SK-N-SH (cell line): ENCODE measurements around the gene C1D. TPM values are rescaled to one million over a fixed set of nuclear protein-coding genes. Genes with fewer than 3 reads are reported as not detected.

Source experiments
- CTCF ChIA-PET: fragments of 300-600, 350-600 bp; formaldehyde crosslinking; extraction: SDS; loops from one replicate; lab custom pipeline; 2021; lab: Yijun Ruan, JAX
- POLR2A ChIA-PET: fragments of 350-600 bp; sonication (Branson Sonifier 250); formaldehyde crosslinking; extraction: SDS; loops from one replicate; lab custom pipeline; 2020; ENCODE audit warnings: antibody characterized with exemption, inconsistent platforms; lab: Yijun Ruan, JAX
- DNase-seq: peaks from one replicate; pipeline ENCODE4 v3.0.0; 2012
- H2AFZ ChIP-seq: fragments of 200-600 bp; sonication (generic); 2 replicates; pipeline ENCODE4 v1.8.1; 2016; ENCODE audit warnings: antibody characterized with exemption, mild to moderate bottlenecking, low read depth
- H3F3A ChIP-seq: fragments of 200-600 bp; sonication (generic); replicated peaks from 2 replicates; pipeline ENCODE3; 2016; ENCODE audit warnings: antibody characterized with exemption, mild to moderate bottlenecking; ENCODE audit not compliant: insufficient read depth
- H3K27ac ChIP-seq, 2 experiments: fragments of 200-500 bp in 1 of 2; fragments of 200-600 bp in 1 of 2; sonication (Bioruptor generic) in 1 of 2; sonication (generic), shearing (Covaris generic) in 1 of 2; 2 replicates each; pipeline versions ENCODE4 v1.5.1 to v1.6.1; 2014 to 2016; ENCODE audit warnings: low read depth in 2 of 2, inconsistent platforms in 1 of 2, low read length in 1 of 2, mild to moderate bottlenecking in 1 of 2, mixed read lengths in 1 of 2
- H3K27me3 ChIP-seq: fragments of 200-600 bp; sonication (generic), shearing (Covaris generic); 2 replicates; pipeline ENCODE4 v1.6.1; 2016; ENCODE audit warnings: mixed run types; ENCODE audit not compliant: insufficient read depth
- H3K36me3 ChIP-seq, 2 experiments: fragments of 200-500 bp in 1 of 2; fragments of 200-600 bp in 1 of 2; sonication (Bioruptor generic) in 1 of 2; sonication (generic) in 1 of 2; replicated peaks in 1 of 2; 2 replicates each; pipeline versions ENCODE3 to v1.5.1; 2014 to 2016; ENCODE audit warnings: low read length in 1 of 2, mild to moderate bottlenecking in 1 of 2; ENCODE audit not compliant: insufficient read depth in 2 of 2, control insufficient read depth in 1 of 2
- H3K4me1 ChIP-seq, 2 experiments: fragments of 200-500 bp in 1 of 2; fragments of 200-600 bp in 1 of 2; sonication (Bioruptor generic) in 1 of 2; sonication (generic), shearing (Covaris generic) in 1 of 2; 2 replicates each; pipeline versions ENCODE4 v1.5.1 to v1.6.1; 2014 to 2016; ENCODE audit warnings: low read depth in 1 of 2, low read length in 1 of 2, mixed run types in 1 of 2; ENCODE audit not compliant: insufficient read depth in 2 of 2, control insufficient read depth in 1 of 2
- H3K4me2 ChIP-seq: fragments of 200-600 bp; sonication (generic), shearing (Covaris generic); 2 replicates; pipeline ENCODE4 v1.6.1; 2017; ENCODE audit warnings: mixed run types
- H3K4me3 ChIP-seq, 2 experiments: fragments of 200-500 bp in 1 of 2; fragments of 200-600 bp in 1 of 2; sonication (Bioruptor generic) in 1 of 2; sonication (generic), shearing (Covaris generic) in 1 of 2; 2 replicates each; pipeline versions ENCODE4 v1.5.1 to v1.8.1; 2014 to 2016; ENCODE audit warnings: low read depth in 2 of 2, inconsistent platforms in 1 of 2, low read length in 1 of 2, mild to moderate bottlenecking in 1 of 2, mixed read lengths in 1 of 2, moderate library complexity in 1 of 2
- H3K79me2 ChIP-seq: fragments of 200-600 bp; sonication (generic); 2 replicates; pipeline ENCODE4 v1.8.1; 2017; ENCODE audit warnings: mild to moderate bottlenecking; ENCODE audit not compliant: insufficient read depth
- H3K9ac ChIP-seq: fragments of 200-600 bp; sonication (generic); 2 replicates; pipeline ENCODE4 v1.6.1; 2017; ENCODE audit warnings: mixed run types
- H3K9me2 ChIP-seq: fragments of 200-600 bp; sonication (generic); 2 replicates; pipeline ENCODE4 v1.6.1; 2017; ENCODE audit warnings: mixed run types
- H3K9me3 ChIP-seq: fragments of 200-600 bp; sonication (generic); 2 replicates; pipeline ENCODE4 v1.6.1; 2017; ENCODE audit warnings: mixed run types, mild to moderate bottlenecking, moderate library complexity
- H4K20me1 ChIP-seq: fragments of 200-600 bp; sonication (generic); 2 replicates; pipeline ENCODE4 v1.6.1; 2017; ENCODE audit warnings: mild to moderate bottlenecking, mixed run types; ENCODE audit not compliant: insufficient read depth
- CHD2 ChIP-seq: fragments of 150-350 bp; IDR thresholded peaks from 2 replicates; pipeline ENCODE4 v1.6.1; 2018; ENCODE audit warnings: low read length; ENCODE audit not compliant: partially characterized antibody
- EZH2phosphoT487 ChIP-seq: fragments of 200-600 bp; sonication (generic); IDR thresholded peaks from 2 replicates; pipeline ENCODE4 v1.6.1; 2017; ENCODE audit warnings: low read depth, mixed run types, mild to moderate bottlenecking, antibody characterized with exemption, moderate library complexity, borderline replicate concordance
- FOSL2 ChIP-seq: IDR thresholded peaks from 2 replicates; pipeline ENCODE4 v1.4.0; 2012; ENCODE audit warnings: low read depth, mild to moderate bottlenecking, moderate library complexity, borderline replicate concordance
- FOXM1 ChIP-seq: IDR thresholded peaks from 2 replicates; pipeline ENCODE4 v1.4.0; 2012; ENCODE audit warnings: low read depth, mild to moderate bottlenecking
- GABPA ChIP-seq: IDR thresholded peaks from 2 replicates; pipeline ENCODE4 v1.4.0; 2012; ENCODE audit warnings: low read depth, mild to moderate bottlenecking
- NFIC ChIP-seq: IDR thresholded peaks from 2 replicates; pipeline ENCODE4 v1.4.0; 2012; ENCODE audit warnings: borderline replicate concordance
- NRF1 ChIP-seq: IDR thresholded peaks from 2 replicates; pipeline ENCODE4 v1.6.1; 2012; ENCODE audit warnings: low read depth, mild to moderate bottlenecking, low read length
- POLR2AphosphoS5 ChIP-seq: IDR thresholded peaks from 2 replicates; pipeline ENCODE4 v1.6.1; 2012; ENCODE audit warnings: low read depth, low read length
- RAD21 ChIP-seq: IDR thresholded peaks from 2 replicates; pipeline ENCODE4 v1.6.1; 2012; ENCODE audit warnings: mild to moderate bottlenecking, low read length
- RCOR1 ChIP-seq: fragments of 150-350 bp; IDR thresholded peaks from 2 replicates; pipeline ENCODE4 v1.6.1; 2017; ENCODE audit warnings: antibody characterized with exemption, low read length
- RFX5 ChIP-seq: IDR thresholded peaks from 2 replicates; pipeline ENCODE4 v1.6.1; 2012; ENCODE audit warnings: mild to moderate bottlenecking, improper control_type of control experiment, low read length
- TEAD4 ChIP-seq: IDR thresholded peaks from 2 replicates; pipeline ENCODE4 v1.4.0; 2012; ENCODE audit warnings: mild to moderate bottlenecking, borderline replicate concordance; ENCODE audit not compliant: insufficient read depth
- YY1 ChIP-seq: IDR thresholded peaks from 2 replicates; pipeline ENCODE4 v1.4.0; 2012; ENCODE audit warnings: low read depth, mild to moderate bottlenecking
- WGBS: methylation state at CpG from one replicate; pipeline ENCODE4 v1.1.6; 2017; ENCODE audit warnings: low lambda C conversion rate; 5-methylcytosine and 5-hydroxymethylcytosine counted together
- polyA plus RNA-seq, 3 experiments: library from polyadenylated mRNA; depleted of rRNA; stranded (reverse); fragments of >200 nt; gene quantifications; 2 replicates each; pipeline ENCODE4 v1.2.3, GENCODE V29; 2012
- TF ChIP-seq, protein P1 (sequence below): fragments of 150-350 bp; IDR thresholded peaks from 2 replicates; pipeline ENCODE4 v1.6.1; 2017; ENCODE audit warnings: antibody characterized with exemption, low read length, low read depth, borderline replicate concordance
- TF ChIP-seq, protein P2 (sequence below): IDR thresholded peaks from 2 replicates; pipeline ENCODE4; 2012
- TF ChIP-seq, protein P3 (sequence below): IDR thresholded peaks from 2 replicates; pipeline ENCODE4 v1.4.0; 2012; ENCODE audit warnings: low read depth, borderline replicate concordance

The C1D gene
- polyA plus RNA-seq, 1 of the 3 experiments (the other 2 are of a cell fraction), result 45.9 TPM

DNA sequence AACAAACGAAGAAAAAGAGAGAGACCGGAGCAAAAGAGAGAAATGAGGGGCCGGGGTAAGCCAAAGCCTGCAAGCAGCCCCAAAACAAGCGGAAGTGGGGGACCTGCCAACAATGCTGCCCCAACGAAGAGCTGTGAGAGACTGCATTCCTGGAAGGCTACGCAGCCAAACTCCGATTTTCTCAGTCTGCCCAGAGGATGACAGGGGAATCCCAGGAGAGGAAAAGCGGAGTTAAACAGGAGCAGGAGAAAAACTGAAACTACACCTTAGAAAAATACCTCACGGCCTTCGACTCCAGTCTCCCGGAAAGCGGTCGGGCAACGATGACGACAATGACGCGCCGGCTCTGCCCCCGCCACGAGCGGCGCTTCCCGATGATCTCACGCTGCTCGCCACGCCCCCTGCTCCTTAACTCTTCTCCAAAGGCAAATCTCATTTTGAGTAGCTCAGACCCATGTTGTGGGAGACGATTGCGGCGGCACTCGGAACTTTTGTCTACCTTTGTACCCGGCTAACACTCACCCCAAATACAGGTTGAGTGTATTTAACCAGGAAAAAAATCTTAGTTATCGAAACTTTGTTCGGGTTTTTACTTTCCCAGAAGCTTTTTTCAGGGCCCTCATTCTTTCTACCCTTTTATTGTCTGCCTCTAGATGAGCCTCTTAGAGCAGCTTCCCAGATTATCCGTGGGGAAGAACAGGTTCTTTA, at the start of gene C1D (continued):
- TF ChIP-seq, protein P1, sequence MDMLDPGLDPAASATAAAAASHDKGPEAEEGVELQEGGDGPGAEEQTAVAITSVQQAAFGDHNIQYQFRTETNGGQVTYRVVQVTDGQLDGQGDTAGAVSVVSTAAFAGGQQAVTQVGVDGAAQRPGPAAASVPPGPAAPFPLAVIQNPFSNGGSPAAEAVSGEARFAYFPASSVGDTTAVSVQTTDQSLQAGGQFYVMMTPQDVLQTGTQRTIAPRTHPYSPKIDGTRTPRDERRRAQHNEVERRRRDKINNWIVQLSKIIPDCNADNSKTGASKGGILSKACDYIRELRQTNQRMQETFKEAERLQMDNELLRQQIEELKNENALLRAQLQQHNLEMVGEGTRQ, result no peak
- peak; percentile 58; the same call in 1 of the 2 replicates for TF ChIP-seq YY1
- no peak for TF ChIP-seq RAD21
- no peak for TF ChIP-seq EZH2phosphoT487
- TF ChIP-seq CHD2, result peak; percentile 58
- TF ChIP-seq TEAD4, result 0 out of 2 replicates have a peak, but pooled peaks have one; percentile 26
- no peak for TF ChIP-seq RFX5
- no peak for TF ChIP-seq FOXM1
- TF ChIP-seq FOSL2, result no peak
- TF ChIP-seq NRF1, result no peak
- TF ChIP-seq NFIC, result no peak
- peak; percentile 99 for TF ChIP-seq POLR2AphosphoS5
- no peak for TF ChIP-seq RCOR1

DNA sequence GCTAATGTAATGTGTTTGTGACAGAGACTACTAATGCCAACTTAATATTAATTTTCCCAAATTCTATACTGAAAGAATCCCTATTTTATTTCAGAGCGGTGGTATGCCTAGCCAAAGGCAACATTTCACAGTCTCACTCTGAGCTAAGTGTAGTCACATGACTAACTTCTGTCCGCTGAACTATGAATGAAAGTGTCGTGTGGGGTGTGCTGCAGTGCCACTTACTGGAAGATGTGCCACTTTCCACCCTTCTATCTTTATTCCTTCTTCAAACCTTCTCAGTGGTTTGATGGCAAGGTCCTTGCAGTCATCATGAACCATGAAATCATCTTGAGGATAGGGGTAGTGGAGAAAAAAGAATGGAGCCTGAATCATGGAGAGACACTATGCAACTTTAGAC, 47.3 kb upstream of the C1D start:
- Histone ChIP-seq H3K27ac (no peak overlapping the region), H4K20me1 (no peaks in the 10 kb centered on the region), H3K9ac (no peak overlapping the region), H3F3A (no peaks in the 10 kb centered on the region), H3K79me2 (no peaks in the 10 kb centered on the region), H3K36me3 (no peaks in the 10 kb centered on the region), H2AFZ (no peak overlapping the region), H3K27me3 (no peaks in the 10 kb centered on the region), H3K4me1 (no peaks in the 10 kb centered on the region), H3K9me3 (no peaks in the 10 kb centered on the region), H3K4me2 (no peak overlapping the region), H3K9me2 (no peaks in the 10 kb centered on the region), H3K4me3 (no peak overlapping the region)
- DNase-seq, result no peak
- TF ChIP-seq, protein P2, sequence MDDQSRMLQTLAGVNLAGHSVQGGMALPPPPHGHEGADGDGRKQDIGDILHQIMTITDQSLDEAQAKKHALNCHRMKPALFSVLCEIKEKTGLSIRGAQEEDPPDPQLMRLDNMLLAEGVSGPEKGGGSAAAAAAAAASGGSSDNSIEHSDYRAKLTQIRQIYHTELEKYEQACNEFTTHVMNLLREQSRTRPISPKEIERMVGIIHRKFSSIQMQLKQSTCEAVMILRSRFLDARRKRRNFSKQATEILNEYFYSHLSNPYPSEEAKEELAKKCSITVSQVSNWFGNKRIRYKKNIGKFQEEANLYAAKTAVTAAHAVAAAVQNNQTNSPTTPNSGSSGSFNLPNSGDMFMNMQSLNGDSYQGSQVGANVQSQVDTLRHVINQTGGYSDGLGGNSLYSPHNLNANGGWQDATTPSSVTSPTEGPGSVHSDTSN, result no peak
- TF ChIP-seq, protein P3, sequence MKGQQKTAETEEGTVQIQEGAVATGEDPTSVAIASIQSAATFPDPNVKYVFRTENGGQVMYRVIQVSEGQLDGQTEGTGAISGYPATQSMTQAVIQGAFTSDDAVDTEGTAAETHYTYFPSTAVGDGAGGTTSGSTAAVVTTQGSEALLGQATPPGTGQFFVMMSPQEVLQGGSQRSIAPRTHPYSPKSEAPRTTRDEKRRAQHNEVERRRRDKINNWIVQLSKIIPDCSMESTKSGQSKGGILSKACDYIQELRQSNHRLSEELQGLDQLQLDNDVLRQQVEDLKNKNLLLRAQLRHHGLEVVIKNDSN, result peak; percentile 10; the same call in 1 of the 2 replicates
- TF ChIP-seq GABPA, result no peak
- ChIA-PET CTCF (interaction anchor here (2.9 kb wide), 1 partner anchor 12 kb away, joined by 15 read pairs; no protein-coding TSS in a partner anchor), POLR2A (no interaction called here)
- WGBS, result 76% methylated on average over 3 of the region's 3 CpGs
